Measurements from ENCODE around the gene FEM1A. TPM values are rescaled to one million over a fixed set of nuclear protein-coding genes. Genes with fewer than 3 reads are reported as not detected.
A peak's percentile ranks its signal among the peaks of the same experiment; 100 is the strongest.

Gene FEM1A
- total and polyA plus RNA-seq, 9 of the 15 experiments (the other 6 are each of a cell fraction or from before 2014, with no cell fraction given): 0.08 to 19.0 (median 6.8) TPM

- TF ChIP-seq MGA (IDR thresholded peaks at IDR 0.05): no peak
- peak; percentile 96 for TF ChIP-seq SMARCB1 (IDR thresholded peaks at IDR 0.05; ENCODE audit: insufficient read length, low read depth)
- TF ChIP-seq MEF2A (IDR thresholded peaks at IDR 0.05; ENCODE audit: control insufficient read depth, low read depth, low read length): no peak
- TF ChIP-seq, protein P1, sequence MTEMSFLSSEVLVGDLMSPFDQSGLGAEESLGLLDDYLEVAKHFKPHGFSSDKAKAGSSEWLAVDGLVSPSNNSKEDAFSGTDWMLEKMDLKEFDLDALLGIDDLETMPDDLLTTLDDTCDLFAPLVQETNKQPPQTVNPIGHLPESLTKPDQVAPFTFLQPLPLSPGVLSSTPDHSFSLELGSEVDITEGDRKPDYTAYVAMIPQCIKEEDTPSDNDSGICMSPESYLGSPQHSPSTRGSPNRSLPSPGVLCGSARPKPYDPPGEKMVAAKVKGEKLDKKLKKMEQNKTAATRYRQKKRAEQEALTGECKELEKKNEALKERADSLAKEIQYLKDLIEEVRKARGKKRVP (CRISPR knock-in tag; IDR thresholded peaks at IDR 0.05): peak; percentile 54; the same call in 1 of the 2 replicates
- TF ChIP-seq HMG20B (CRISPR knock-in tag; IDR thresholded peaks at IDR 0.05): no peak
- TF ChIP-seq FOSL1 (tag; conservative IDR thresholded peaks at IDR 0.05): no peak
- no peak for TF ChIP-seq DNMT1 (IDR thresholded peaks at IDR 0.05)
- no peak for TF ChIP-seq POLR2AphosphoS2 (IDR thresholded peaks at IDR 0.05; ENCODE audit: low read length)
- peak; percentile 98 for TF ChIP-seq ZBTB1 (CRISPR knock-in tag; IDR thresholded peaks at IDR 0.05; ENCODE audit: borderline replicate concordance, low read depth)
- no peak for TF ChIP-seq PPARD (CRISPR knock-in tag; IDR thresholded peaks at IDR 0.05)
- peak; percentile 76 for TF ChIP-seq MTA1 (IDR thresholded peaks at IDR 0.05; ENCODE audit: borderline replicate concordance)
- no peak for TF ChIP-seq HDAC6 (IDR thresholded peaks at IDR 0.05; ENCODE audit: low read depth, low read length)
- no peak for TF ChIP-seq PHF8 (IDR thresholded peaks at IDR 0.05; ENCODE audit: borderline replicate concordance, low read length)
These were observed 22.4 kb upstream of the FEM1A start (continued) for GRCh38 chr19:4768934-4769777.
